DOHH2 (cell line): ENCODE data around the gene RAI1.

ENCODE experiments used
- CTCF ChIP-seq: fragments of 200-600 bp; sonication (generic); IDR thresholded peaks from one replicate; pipeline ENCODE4 v1.5.1; 2014; ENCODE audit warnings: antibody characterized with exemption, mild to moderate bottlenecking, low read depth, low read length; ENCODE audit not compliant: poor library complexity, severe bottlenecking
- EZH2phosphoT487 ChIP-seq: fragments of 200-600 bp; sonication (generic); IDR thresholded peaks from 2 replicates; pipeline ENCODE4 v1.6.1; 2017; ENCODE audit warnings: borderline replicate concordance, mild to moderate bottlenecking, antibody characterized with exemption, low read length, moderate library complexity, mixed read lengths

GRCh38 chr17:17721140-17721668 is 39.9 kb downstream of the RAI1 start:
- TF ChIP-seq CTCF (no peak), EZH2phosphoT487 (no peak)
